Small intestine (tissue), 7 donors: Measurements from ENCODE around the gene ALDH8A1. TPM values are rescaled to one million over a fixed set of nuclear protein-coding genes. Genes with fewer than 3 reads are reported as not detected.

Experiments
- DNase-seq, 2 donors: peaks; one replicate each; pipeline versions ENCODE4 v3.0.0 to v3.0.0-alpha.2; 2013
- FAIRE-seq: peaks from 2 replicates; lab custom pipeline; 2012; peaks lifted over from hg19 to GRCh38; lab: Jason Lieb, UNC
- H3K27ac ChIP-seq, 3 donors: one replicate each; pipeline ENCODE4 v1.5.1; 2013; ENCODE audit warnings: low read length in 2 of 3, mild to moderate bottlenecking in 2 of 3, control low read depth in 1 of 3, inconsistent platforms in 1 of 3, low read depth in 1 of 3, moderate library complexity in 1 of 3
- H3K27me3 ChIP-seq, 3 donors: one replicate each; pipeline ENCODE4 v1.6.1; 2013; ENCODE audit warnings: low read length in 3 of 3, inconsistent platforms in 1 of 3; ENCODE audit not compliant: control insufficient read depth in 3 of 3, insufficient read depth in 3 of 3
- H3K36me3 ChIP-seq, 3 donors: one replicate each; pipeline ENCODE4 v1.6.1; 2013; ENCODE audit warnings: low read length in 3 of 3, inconsistent platforms in 1 of 3, low read depth in 1 of 3, mild to moderate bottlenecking in 1 of 3, moderate library complexity in 1 of 3; ENCODE audit not compliant: control insufficient read depth in 3 of 3, insufficient read depth in 2 of 3
- H3K4me1 ChIP-seq, 3 donors: one replicate each; pipeline ENCODE4 v1.6.1; 2013; ENCODE audit warnings: low read length in 2 of 3, inconsistent platforms in 1 of 3, low read depth in 1 of 3, mild to moderate bottlenecking in 1 of 3, moderate library complexity in 1 of 3; ENCODE audit not compliant: control insufficient read depth in 3 of 3, insufficient read depth in 2 of 3
- H3K4me3 ChIP-seq, 3 donors: one replicate each; pipeline ENCODE4 v1.5.1; 2013; ENCODE audit warnings: low read length in 3 of 3, control low read depth in 1 of 3, inconsistent platforms in 1 of 3, low read depth in 1 of 3, mild to moderate bottlenecking in 1 of 3, moderate library complexity in 1 of 3
- H3K9me3 ChIP-seq, 2 donors: one replicate each; pipeline ENCODE4 v1.6.1; 2013; ENCODE audit warnings: low read depth in 1 of 2, low read length in 1 of 2; ENCODE audit not compliant: control insufficient read depth in 2 of 2, insufficient read depth in 1 of 2
- WGBS, 3 donors: extraction: QIAGEN DNeasy Blood & Tissue Kit; methylation state at CpG; one replicate each; pipeline ENCODE4 v1.1.7; 2013; 5-methylcytosine and 5-hydroxymethylcytosine counted together
- polyA plus RNA-seq, 4 donors: library from polyadenylated mRNA; stranded (reverse) in 3 of 4; unstranded in 1 of 4; fragments of 200-250 nt in 3 of 4; fragments of 120-200 nt in 1 of 4; gene quantifications; one replicate each; pipeline versions ENCODE4 v1.2.1 to v1.2.3, GENCODE V29; 2013
- donor health status: healthy with polysubstance abuse.
- donor health status: control.
- donor health status: control.
- donor health status: Bipolar disorder and iron deficiency.
- donor health status: healthy.

ALDH8A1 gene
- polyA plus RNA-seq, 4 donors: 0.15 to 1.1 (median 0.21) TPM

DNA sequence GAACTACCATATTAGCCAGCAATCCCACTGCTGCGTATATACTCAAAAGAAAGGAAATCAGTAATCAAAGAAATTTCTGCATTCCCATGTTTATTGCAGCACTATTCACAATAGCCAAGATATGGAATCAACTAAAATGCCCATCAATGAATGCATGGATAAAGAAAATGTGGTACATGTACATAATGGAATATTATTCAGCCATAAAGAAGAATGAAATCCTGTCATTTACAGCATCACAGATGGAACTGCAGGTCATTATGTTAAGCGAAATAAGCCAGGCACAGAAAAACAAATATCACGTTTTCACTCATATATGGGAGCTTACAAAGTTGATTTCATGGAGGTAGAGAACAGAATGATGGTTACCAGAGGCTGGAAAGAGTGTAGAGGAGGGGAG is 65.1 kb downstream of the ALDH8A1 start:
- Histone ChIP-seq H3K9me3 (no peaks in the 10 kb centered on the region), H3K4me1 (no peaks in the 10 kb centered on the region), H3K36me3 (no peaks in the 10 kb centered on the region), H3K4me3 (no peak overlapping the region), H3K27ac (no peak overlapping the region), H3K27me3 (peaks cover 0 to 3% (median 0%) of the 10 kb centered on the region in 3 donors)
- DNase-seq (no peak), FAIRE-seq (no peak)
- WGBS, 3 donors: 93 to 94% (median 93%) methylated on average over 3 of the region's 3 CpGs

DNA sequence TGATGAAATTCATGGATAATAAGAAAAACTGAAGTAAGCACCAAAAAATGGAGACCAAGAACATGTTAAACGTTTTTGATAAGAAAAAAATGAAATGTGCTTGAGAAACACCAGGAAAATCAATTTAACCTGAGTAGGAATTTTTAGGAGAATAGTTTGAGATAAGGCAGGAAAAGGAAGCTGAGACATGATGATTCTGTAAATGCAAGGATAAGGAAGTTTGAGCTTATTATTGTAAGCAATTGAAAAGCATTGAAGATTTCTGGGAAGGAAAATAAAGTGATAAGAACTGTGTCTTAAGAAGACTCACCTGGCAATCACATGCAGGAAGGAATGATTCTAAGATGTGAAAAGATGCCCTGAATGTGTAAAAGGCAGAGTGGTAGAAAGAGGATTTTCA is 66.6 kb downstream of the ALDH8A1 start:
- DNase-seq (no peak), FAIRE-seq (no peak)
- H3K27ac ChIP-seq: no peak overlapping the region
- H3K36me3 ChIP-seq: no peaks in the 10 kb centered on the region
- H3K4me1 ChIP-seq: no peaks in the 10 kb centered on the region
- WGBS, 3 donors: 30 to 47% (median 38%) methylated on average over 1 of the region's 1 CpG
- H3K9me3 ChIP-seq: no peaks in the 10 kb centered on the region
- no peak overlapping the region for H3K4me3 ChIP-seq
- peaks cover 0 to 3% (median 0%) of the 10 kb centered on the region in 3 donors for H3K27me3 ChIP-seq

DNA sequence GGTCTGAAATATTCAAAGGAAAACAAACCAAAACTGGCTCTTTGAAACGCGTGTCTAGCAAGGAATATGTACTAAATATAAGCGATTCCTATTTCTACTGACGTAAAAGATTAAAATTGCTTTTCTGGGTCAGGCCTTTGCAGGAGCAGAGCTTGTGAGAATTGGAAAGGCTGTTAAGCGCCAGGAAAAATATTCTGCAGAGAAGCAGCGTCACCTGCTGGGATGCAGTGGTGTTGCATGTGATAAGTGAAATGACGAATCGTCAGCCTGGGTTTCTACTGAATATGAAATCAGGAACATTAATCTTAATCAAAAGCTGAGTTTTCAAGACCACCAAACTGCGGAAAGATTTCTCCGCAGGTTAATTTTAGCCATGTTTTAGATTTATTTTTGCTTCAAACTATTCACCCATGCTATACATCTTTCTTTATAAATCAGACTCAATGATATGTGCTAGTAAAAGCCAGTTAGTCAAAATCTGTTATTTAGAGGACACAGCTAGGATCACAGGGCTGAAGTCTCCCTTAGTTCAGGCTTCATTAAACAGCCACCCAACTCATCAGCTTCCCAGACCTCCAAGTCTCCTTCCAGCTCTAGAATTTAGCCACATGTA is 67.4 kb downstream of the ALDH8A1 start:
- 48 to 85% (median 56%) methylated on average over 10 of the region's 10 CpGs for WGBS, 3 donors
- FAIRE-seq (no peak), DNase-seq (peak; percentile 29 to 62)
- H3K36me3 ChIP-seq: no peaks in the 10 kb centered on the region
- H3K4me1 ChIP-seq: no peaks in the 10 kb centered on the region
- peaks cover 0 to 3% (median 0%) of the 10 kb centered on the region in 3 donors for H3K27me3 ChIP-seq
- H3K27ac ChIP-seq: no peak overlapping the region
- H3K9me3 ChIP-seq: no peaks in the 10 kb centered on the region
- H3K4me3 ChIP-seq: no peak overlapping the region

DNA sequence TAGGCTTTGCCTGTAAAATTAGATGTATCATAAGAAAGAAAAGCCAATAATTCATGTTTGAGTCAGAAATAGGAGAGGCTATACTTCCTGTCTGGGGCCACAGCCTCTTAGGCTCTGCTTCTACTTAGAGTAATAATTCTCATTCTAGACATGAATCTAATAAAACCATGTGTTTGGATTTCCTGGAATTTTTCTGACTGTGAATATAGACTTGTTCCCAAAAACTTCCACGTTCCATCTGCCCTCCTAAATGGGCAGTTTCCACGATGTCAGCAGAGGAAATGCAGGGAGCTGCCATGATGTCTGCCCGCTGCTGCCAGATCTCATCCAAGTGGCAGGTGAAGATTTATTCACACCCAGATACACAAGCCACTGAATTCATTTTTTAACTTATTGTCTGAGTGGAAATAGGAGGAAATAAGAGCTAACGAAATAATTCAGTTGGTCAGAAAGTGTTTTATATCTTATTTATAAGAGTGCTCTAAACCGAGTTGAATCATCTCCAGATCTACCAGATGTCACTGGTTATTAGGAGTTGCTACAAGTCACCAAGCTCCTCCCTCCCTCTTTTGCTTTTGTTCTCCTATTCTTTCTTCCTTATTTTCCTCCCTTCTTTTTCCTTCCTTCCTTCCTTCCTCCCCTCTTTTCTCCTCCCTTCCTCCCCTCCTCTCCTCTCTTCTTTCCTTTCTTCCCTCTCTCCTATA is 69.3 kb downstream of the ALDH8A1 start:
- FAIRE-seq: no peak
- WGBS, 3 donors: 56 to 81% (median 66%) methylated on average over 5 of the region's 5 CpGs
- Histone ChIP-seq H3K27ac (no peak overlapping the region), H3K27me3 (no peaks in the 10 kb centered on the region), H3K4me1 (no peaks in the 10 kb centered on the region), H3K4me3 (no peak overlapping the region), H3K36me3 (no peaks in the 10 kb centered on the region), H3K9me3 (peaks cover 0 to 3% of the 10 kb centered on the region in 2 donors)
- no peak for DNase-seq

DNA sequence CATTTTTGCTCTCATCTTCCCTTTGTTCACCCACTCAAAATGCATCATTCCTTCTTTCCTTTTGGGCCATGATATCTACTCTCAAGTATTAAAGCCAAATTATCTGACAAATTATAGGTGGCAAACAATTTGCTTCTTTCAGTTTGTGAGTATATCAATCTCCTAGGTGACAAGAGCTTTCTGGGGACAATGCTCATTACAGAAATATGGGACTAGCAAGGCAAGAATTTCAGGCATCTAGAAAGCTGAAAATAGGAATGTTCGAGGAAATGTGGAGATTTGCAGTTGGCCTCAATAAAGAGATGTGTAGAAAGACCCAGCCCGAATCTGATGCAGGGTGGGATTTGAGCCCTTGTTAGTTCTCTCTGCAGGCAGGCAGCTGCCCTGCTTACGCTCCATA is 71.8 kb downstream of the ALDH8A1 start:
- H3K27me3 ChIP-seq: no peaks in the 10 kb centered on the region
- H3K27ac ChIP-seq: no peak overlapping the region
- no peak for DNase-seq
- H3K4me1 ChIP-seq: no peaks in the 10 kb centered on the region
- H3K9me3 ChIP-seq: peaks cover 0 to 18% of the 10 kb centered on the region in 2 donors
- H3K4me3 ChIP-seq: no peak overlapping the region
- H3K36me3 ChIP-seq: no peaks in the 10 kb centered on the region
- no peak for FAIRE-seq
- WGBS, 3 donors: 72 to 92% (median 82%) methylated on average over 3 of the region's 3 CpGs

DNA sequence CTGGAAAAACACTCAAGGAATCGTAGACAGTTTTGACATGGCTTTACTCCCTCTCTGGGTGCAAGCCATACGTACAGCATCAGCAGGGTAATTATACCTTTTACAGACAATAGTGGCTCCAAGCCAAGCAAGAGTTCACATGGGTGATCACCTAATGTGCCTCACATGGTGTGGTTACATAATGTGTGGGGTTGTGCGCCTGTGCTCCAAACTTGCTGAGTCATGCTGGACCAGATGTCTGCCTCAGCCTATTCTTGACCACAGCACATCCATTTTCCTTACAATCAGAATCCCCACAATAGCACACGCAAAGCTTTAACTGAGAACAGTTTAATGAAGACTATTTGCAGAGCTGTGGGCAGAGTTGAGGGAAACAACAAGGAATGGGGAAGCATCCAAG is 74.5 kb downstream of the ALDH8A1 start:
- WGBS, 3 donors: 89 to 94% (median 92%) methylated on average over 4 of the region's 4 CpGs
- peaks cover 0 to 20% of the 10 kb centered on the region in 2 donors for H3K9me3 ChIP-seq
- DNase-seq: no peak
- H3K4me3 ChIP-seq: no peak overlapping the region
- H3K27ac ChIP-seq: no peak overlapping the region
- H3K27me3 ChIP-seq: no peaks in the 10 kb centered on the region
- H3K4me1 ChIP-seq: no peaks in the 10 kb centered on the region
- no peaks in the 10 kb centered on the region for H3K36me3 ChIP-seq
- FAIRE-seq: no peak

DNA sequence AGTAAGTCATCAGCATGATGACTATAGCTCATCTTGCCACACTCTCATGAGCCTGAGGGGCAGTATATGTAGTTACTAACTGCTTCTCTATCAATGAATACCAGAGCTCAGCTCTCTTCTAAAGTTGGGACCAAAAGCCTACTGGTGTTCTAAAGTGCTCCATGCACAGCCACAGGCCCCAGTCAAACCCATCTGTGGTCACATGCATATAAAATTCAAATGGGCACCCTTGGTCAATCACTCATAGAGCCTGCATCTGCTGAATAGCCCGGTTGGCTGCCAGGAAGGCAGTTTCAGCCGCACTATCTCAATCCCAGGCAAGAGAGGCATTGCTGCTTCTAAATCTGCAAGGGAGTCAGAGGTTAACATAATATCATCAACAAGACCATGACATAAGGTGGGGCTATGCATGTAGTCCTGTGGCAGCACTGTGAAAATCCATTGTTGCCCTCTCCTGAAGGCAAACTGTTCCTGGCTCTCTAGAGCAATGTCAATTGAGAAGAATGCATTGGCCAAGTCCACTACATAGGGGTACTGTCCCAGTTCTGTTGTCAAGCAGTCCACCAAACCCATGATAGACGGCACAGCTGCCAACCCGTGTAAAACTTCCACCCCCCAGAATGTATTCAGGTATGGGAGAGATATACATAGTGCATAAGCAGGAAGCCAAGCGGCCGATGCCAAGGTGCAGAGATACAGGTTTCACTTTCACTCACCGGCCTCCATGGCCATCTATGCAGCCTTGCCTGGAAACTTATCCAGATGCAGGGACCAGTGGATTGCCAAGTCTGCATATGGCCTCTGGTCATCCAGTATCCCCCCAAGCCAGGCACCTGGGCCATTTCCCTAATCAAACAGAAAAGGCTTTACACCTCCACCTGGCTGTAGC is 76.2 kb downstream of the ALDH8A1 start:
- Histone ChIP-seq H3K36me3 (no peaks in the 10 kb centered on the region), H3K27ac (peak overlapping the region in 1 of 3 donors; percentile 1), H3K4me3 (no peak overlapping the region), H3K4me1 (no peaks in the 10 kb centered on the region), H3K27me3 (no peaks in the 10 kb centered on the region), H3K9me3 (peaks cover 0 to 20% of the 10 kb centered on the region in 2 donors)
- DNase-seq (peak in 1 of 2 donors; percentile 80), FAIRE-seq (no peak)
- WGBS, 3 donors: 32 to 64% (median 39%) methylated on average over 7 of the region's 7 CpGs
